Measurements from ENCODE around the gene THAP6.
A peak's percentile ranks its signal among the peaks of the same experiment; 100 is the strongest.
"Not testable (repeated sequence)": the region's sequence is repeated elsewhere in the genome, so short reads cannot be mapped to it uniquely, and the experiment has no call there.

THAP6 gene, protein sequence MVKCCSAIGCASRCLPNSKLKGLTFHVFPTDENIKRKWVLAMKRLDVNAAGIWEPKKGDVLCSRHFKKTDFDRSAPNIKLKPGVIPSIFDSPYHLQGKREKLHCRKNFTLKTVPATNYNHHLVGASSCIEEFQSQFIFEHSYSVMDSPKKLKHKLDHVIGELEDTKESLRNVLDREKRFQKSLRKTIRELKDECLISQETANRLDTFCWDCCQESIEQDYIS

DNA sequence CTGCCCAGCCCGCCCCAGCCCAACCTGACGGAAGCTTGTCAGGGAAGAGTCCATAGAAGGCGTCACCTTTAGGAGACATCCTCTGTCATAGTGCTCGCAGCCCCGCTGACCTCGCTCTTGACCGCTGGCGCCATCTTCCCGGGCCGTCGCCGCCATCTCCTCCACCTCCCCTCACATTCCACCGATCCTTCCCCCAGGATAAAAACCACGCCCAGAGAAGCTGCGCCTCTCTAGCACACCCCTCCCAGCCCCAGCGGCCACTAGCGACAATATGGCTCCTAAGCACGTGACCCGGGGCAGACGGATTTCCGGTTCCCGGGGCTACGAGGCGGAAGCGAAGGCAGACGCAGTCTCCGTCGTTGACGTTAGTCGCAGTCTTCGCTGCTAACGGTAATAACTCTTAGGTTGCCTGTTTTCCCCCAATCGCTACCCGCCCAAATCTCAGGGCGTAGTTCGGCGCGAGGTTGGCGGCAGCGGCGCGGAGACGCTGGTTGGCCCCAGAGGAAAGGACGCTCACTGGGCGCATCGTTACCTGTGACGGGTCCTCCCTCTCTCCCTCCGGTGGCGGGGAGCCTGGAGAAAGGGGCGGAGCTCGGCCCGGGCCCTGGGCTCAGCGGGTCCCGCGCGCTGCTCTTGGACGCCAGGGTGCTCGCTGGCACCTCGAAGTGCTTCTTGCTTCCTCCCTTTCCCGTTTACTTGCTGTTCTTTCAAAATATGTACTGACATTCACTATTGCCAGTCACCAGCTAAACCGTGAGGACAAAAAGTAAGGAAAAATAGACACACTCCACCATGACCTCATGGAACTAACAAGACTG, at the start of gene THAP6, which contains the start of gene RCHY1:
Gene THAP6 (plus strand): TSS at position 343 of the 818 bp plus-strand sequence. CDS start 980 bp downstream, outside the sequence.
Gene RCHY1 (minus strand): TSS at position 273 of the 818 bp plus-strand sequence. CDS start 117 bp downstream, at position 156.
- peak; percentile 82 to 85 for DNase-seq (ENCODE audit: low read depth in 2 of 2)

DNA sequence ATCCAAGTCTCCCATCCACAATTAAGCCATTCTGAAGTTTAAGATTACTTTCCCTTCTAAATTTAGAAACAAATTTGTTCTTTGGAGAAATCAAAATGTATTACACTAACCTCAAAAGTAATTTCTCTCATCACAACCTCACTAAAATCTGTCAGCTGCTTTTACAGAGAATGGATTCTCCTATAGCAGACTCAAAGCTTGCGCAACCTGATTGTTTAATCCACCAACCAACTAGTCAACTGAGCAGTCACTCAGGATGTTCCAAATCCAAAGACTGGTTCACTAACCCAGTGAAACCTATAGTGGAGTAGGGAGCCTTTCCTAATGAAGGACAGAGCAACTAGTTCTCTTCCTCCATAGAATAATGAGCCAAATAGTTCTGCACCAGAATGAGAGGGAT, 44.4 kb upstream of the THAP6 start:
- no peak for DNase-seq (ENCODE audit: low read depth in 2 of 2)

DNA sequence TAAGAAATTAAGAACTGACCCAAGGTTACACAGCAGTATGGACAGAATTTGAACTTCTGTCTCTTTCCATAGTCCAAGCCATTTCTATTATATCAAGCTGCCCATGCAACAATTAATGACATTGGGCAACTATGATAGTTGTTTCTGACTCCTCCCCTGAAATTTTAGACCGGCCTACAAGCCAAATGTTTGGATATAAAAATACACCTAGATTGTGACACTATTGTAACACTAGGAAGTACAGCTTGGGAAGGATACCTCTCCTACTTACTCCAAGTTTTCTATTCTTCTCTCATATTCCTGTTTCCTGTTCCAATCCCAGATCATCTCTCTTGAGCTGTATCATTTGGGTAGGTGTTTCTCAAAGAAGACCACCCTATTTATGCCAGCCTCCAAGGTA, 43.5 kb upstream of the THAP6 start:
- DNase-seq (ENCODE audit: low read depth in 2 of 2) = no peak

DNA sequence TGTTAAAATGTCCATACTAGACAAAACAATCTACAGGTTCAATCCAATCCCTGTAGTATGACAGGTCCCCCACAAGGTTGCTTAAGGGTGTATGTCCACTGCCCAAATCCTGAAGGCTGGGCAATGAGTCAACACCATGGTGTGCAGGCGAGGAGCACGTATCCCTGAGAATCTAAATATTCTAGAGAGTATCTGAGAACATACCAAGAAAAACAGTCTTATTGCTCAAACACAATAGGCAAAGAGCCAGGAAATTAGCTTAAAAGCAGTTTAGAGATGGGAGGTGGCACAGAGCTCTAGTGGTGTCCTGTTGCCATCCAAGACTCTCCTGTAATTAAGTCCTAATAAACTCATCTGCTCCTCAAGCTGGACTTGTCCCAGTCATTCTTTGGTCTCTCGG, 37.1 kb upstream of the THAP6 start:
- DNase-seq (ENCODE audit: low read depth in 2 of 2) = no peak

DNA sequence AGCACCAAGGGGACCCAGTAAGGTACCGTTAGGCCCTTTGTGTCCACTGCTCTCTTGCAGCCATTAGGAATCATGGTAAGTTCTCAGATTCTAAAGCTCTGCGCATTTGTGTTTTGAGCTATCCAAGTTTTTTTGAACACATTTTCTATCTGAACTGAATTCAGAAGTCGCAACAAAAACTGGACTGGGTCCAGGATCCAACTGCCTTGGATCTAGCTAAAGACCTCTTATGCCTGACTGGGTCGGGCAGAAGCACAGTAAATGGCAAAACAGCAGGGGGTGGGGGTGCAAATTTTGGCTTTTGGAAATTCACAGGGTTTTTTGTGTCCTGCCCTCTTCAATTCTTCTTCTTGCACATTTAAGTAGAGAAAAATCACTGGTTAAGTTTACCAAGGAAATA, 30.1 kb upstream of the THAP6 start:
- no peak for DNase-seq (ENCODE audit: low read depth in 2 of 2)

DNA sequence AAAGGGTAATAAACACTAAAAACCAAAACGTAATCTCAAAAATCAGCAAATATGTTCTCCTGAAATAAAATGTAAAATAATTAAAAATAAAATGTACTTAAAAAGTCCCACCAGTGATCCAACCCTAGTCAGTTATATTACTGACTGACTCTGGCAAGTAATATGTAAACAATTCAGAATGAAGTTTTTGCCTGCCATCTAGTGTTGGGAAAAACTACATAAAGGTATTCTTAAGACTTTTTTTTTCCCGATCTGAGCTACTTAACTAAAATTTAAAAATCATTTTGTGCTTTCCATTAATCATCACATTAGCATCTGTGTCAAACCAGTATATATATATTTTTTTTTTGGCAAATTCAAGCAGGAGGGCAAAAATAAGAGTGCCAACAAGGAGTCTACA, 24.1 kb upstream of the THAP6 start:
- DNase-seq (ENCODE audit: low read depth in 2 of 2) = no peak

DNA sequence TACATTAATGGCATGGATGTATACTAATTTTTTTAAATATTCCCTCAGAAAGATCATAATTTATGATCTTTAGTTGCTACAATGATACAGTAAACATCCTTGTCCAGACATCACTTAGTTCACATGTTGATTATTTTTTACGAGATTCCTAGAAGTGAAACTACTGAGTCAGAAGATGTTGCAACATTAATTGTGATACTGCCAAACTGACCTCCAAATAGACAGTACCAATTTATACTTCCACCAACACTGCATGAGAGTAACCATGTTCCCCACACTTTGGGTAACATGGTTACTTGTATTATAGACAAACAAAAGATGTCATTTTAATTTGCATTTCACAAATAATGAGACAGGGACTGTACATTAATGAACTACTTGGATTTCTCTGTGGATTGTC, 19.7 kb upstream of the THAP6 start:
- no peak for DNase-seq (ENCODE audit: low read depth in 2 of 2)

DNA sequence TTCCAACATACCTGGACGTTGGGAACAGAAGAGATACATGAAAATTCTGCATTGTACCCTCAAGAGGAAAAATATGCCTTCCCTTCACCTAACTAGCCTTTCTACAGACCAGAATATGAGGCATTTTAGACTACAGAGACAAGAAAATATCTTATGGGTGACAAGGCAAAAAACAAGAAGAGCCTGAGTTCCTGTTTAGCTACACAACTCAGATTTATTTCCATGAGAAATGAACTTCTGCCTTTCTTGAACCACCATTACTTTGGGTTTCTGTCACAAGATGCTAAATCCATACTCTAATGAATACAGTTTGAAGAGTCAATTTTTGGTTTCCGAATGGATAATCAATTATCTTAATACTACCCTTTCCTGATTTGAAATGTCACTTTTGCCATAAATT, 18.8 kb upstream of the THAP6 start:
- no peak for DNase-seq (ENCODE audit: low read depth in 2 of 2)

DNA sequence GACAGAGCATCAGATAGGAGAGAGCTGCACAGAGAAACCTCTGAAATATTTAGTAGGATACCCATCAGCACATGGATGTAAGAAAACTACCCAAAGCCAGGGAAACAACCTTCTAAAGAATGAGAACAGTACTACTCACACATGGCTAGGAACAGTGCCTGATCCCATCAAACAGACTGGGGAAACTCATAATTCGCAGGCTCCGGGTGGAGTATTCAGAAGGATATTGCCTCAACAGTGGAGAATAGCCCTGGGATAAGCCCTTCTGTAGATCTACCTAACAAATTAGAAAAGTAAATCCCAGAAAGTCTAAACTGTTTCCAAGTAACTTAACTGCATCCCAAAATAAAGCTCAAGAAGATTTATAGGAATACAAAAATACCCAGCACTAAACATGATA, 17.9 kb upstream of the THAP6 start:
- no peak for DNase-seq (ENCODE audit: low read depth in 2 of 2)

DNA sequence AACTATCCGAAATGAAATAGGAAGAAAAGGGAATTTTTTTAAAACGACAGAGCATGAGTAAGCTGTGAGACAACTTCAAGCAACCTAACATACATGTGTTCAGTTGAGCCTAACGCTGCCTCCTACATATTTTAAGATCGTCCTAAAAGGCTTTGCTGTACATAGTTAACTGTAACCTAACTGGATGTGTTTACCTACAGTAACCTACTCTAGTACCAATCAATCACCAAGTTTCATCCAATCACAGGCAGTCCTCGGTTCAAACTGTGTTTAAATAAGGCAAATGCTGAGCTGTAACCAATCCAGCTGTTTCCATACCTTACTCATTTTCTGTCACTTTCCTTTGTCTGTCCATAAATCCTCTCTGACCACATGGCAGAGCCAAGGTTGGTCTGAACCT, 17.1 kb upstream of the THAP6 start:
- DNase-seq (ENCODE audit: low read depth in 2 of 2) = no peak

DNA sequence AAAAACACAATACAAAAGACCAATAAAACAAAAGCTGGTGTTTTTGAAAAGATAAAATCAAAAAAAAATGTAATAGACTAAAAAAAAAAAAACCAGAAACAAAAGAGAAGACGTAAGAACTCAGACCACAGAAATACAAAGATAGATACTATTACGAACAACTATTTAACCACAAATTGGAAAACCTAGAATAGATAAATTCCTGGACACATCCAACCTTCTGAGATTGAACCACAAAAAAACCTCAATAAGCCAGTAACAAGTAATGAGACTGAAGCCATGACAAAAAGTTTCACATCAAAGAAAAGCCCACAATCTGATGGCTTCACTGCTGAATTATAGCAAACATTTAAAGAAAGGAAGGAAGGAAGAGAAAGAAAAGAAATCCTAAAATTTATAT, 16.2 kb upstream of the THAP6 start:
- DNase-seq (ENCODE audit: low read depth in 2 of 2) = no peak

DNA sequence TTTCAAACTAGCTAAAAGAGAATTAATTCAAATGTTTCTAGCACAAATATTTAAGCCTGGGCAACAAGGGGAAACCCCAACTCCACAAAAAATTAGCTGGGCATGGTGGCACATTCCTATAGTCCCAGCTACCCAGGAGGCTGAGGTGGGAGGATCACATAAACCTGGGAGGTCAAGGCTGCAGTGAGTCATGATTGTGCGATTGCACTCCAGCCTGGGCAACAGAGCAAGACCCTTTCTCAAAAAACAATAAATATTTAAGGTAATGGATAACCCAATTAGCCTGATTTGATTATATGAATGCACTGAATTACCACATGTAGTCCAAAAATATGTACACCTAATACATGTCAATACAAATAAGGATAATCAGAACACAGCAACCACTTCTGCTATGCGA, 14.4 kb upstream of the THAP6 start:
- no peak for DNase-seq (ENCODE audit: low read depth in 2 of 2)

DNA sequence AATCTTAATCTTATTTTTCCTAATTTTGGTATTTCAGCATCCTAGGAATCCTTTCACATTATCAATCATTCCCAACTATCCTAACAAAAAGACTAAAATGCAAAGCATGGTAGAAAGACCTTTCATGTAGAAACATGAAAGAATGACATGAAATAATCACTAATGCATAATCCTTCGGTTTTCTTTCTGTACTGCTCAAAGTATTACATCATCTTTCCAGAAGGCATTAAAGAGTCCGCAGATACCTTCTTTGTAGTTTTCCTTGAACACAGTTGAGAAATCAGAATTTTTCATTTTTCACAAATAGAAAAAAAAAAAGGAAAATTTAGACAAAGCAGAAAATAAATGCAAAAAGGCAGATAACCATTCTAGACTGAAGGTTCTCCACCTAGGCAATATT, 11.6 kb upstream of the THAP6 start:
- DNase-seq (ENCODE audit: low read depth in 2 of 2) = no peak

DNA sequence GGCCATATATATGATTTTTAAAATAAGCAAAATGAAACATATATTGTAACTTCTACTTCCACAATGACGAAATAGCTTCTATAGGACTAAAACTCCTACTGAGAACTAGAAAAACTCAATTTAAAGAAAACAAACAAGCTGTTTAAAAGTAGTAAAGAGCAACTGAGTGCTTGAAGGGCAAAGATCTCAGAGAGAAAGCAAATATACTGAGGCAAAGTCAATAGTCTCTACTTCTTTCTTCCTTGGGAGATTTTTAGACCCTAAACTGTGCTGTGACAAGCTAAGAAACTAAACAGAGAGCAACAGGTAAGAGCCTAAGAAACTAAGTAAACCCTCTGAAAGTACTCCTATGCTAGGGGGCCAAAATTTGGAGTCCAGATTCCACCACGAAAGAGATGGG, 8.6 kb upstream of the THAP6 start:
- no peak for DNase-seq (ENCODE audit: low read depth in 2 of 2)

DNA sequence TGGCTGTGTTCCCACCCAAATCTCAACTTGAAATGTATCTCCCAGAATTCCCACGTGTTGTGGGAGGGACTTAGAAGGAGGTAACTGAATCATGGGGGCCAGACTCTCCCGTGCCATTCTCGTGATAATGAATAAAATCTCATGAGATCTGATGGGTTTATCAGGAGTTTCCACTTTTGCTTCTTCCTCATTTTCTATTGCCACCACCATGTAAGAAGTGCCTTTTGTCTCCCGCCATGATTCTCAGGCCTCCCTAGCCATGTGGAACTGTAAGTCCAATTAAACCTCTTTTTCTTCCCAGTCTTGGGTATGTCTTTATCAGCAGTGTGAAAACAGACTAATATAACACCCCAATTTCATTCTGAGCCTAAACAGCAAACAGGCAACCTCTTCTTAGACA, 4.7 kb upstream of the THAP6 start:
- not testable (repeated sequence) for DNase-seq (ENCODE audit: low read depth in 2 of 2)

DNA sequence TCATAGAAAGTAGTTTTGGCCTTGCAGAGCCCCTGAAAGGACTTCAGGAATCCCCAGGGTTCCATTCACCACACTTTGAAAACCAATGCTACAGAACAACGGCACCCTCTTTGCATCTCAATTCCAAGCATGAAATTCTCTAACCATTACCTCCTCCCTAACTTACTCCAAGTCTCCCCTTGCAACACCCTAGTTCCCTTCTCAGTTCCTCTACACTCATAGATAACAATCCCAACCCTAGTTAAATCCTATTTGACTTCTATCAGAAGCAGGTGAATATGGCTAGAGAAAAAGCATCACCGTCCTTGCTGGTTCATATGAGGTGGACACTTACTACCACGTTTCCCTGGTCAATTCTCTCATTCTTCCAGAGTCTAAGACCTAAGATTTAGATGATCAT, 2.4 kb upstream of the THAP6 start:
- DNase-seq (ENCODE audit: low read depth in 2 of 2) = no peak

DNA sequence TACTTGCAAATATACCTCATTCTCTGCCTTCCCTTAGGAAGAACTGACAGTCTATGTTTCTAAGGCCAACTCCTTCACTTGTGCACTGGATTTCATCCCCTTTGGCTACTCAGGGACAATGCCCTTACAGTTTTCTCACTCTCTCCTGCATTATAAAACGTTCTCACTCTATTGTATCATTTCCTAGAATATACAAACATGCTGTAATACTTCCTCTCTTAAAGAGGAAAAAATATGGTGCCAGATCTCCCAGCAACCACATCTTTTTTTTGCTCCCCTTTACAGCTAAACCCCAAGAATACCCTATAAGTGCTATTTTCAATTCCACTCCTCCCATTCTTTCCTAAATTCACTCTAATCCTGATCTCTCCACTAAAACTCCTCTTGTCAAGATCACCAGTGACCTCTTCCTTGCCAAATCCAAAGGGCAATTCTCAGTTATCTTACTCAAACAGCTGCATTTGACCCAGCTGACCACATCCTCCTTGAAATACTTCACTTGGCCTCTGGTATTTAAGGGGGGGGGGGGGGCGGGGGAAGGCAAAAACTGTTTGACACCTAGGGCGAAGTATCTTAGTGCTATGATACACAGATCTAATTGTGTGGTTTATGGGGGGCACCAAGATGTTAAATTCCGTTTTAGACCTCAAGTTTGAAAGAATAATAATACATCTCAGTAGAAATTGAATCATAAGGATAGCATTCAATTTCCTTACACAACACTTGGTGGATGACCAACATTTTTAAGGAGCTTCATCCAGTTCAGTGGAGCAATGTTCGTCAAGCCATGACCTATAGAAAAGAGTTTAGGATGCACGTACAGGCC, 1.7 kb upstream of the THAP6 start:
- no peak for DNase-seq (ENCODE audit: low read depth in 2 of 2)

DNA sequence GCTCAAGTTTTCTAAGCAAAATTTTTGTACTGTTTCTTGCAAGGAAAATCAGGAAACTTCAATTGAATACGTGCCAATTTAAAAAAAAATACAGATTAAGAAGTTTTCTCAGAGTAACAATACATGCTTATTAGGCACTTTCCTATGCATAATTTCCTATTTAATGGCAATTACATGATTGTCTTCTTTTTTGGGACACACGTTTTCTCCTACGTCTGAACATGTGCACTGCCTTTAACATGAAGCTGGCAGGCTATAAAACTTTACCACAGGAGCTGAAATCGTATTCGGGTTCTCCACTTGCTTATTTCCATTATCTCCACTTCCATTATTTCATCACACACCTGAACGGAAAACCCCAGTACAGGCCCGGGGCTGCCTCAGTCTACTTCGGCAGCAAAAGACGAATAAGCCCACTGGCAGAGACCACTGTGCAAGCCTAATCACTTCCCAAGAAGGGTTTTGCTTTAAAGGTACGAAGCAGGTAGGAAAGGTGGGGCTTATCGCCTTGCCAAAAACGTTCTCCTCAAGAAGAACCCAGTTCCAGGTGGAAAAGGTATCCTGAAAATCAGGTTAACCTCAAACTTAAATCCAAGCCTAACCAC, 645 bp upstream of the THAP6 start:
- DNase-seq (ENCODE audit: low read depth in 2 of 2) = no peak

DNA sequence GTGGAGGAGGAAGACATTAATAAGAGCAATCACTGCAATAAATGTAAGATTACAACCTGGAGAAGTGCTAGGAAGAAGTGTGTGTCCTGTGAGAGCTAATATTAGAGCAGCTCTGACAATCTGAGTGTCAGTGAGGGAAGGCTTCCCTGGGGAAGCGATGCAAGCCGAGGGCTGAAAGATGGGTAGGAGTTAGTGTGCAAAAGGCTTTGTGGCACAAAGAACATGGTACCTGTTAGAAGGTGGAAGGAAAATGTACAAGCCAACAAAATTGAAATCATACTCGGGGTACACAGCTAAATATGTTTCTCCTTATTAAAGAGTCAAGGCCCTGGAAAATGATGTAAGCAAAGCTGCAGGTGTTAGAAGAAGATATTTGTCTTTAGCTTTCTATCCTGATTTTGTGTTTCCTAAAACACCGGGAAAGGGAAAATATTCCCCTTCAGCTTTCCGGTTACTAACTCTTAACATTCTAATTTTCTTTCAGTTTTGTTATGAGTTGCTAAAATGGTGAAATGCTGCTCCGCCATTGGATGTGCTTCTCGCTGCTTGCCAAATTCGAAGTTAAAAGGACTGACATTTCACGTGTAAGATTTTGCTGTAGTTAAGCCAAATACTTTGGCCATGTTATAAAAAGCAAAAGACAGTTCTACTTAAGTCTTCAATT, 808 bp downstream of the THAP6 start:
- DNase-seq (ENCODE audit: low read depth in 2 of 2) = no peak

DNA sequence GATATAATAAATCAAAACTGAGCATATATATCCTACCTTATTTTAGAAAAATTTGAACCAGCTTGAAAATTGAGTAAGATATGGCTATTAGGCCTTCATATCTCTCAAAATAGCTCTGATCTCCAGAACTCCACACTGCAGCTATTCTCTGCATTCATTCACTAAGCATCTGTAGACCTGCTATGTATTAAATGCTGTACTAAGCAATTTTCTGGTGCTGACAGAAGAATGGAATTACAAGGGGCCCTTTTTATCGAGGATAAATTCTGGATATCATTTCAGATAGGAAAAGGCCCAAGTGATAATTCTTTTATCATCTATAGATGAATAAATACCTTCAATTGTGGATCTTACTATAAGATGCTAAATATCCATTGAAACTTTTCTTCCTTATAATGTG, 1.9 kb downstream of the THAP6 start:
- no peak for DNase-seq (ENCODE audit: low read depth in 2 of 2)

DNA sequence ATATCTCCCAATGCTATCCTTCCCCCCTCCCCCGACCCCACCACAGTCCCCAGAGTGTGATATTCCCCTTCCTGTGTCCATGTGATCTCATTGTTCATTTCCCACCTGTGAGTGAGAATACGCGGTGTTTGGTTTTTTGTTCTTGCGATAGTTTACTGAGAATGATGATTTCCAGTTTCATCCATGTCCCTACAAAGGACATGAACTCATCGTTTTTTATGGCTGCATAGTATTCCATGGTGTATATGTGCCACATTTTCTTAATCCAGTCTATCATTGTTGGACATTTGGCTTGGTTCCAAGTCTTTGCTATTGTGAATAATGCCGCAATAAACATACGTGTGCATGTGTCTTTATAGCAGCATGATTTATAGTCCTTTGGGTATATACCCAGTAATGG, 5.2 kb downstream of the THAP6 start:
- not testable (repeated sequence) for DNase-seq (ENCODE audit: low read depth in 2 of 2)

DNA sequence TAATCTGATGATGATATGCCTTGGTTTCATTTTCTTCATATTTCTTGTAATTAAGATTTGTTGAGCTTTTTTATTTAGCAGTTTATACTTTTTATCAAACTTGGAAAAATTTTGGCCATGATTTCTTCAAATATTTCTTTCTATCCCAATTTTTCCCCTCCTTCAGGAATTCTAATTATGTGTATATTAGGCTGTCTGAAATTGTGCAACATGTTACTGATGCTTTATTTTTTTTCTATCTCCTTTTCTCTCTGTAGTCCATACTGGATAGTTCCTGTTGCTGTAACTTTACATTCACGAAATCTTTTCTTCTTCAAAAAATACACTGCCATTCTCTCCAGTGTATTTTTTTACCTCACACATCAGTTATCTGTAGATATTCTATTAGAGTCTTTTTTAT, 10.8 kb downstream of the THAP6 start:
- DNase-seq (ENCODE audit: low read depth in 2 of 2) = no peak

Data from stimulated activated CD8-positive, alpha-beta memory T cell treated with anti-CD3 and anti-CD28 coated beads, Interleukin-2, amount 100 ng/mL, for 1 hour (primary cell).